ENCODE data around the gene DHX16. TPM values are rescaled to one million over a fixed set of nuclear protein-coding genes. Genes with fewer than 3 reads are reported as not detected.

DHX16 gene
- total and polyA plus RNA-seq, 2 of the 4 experiments (the other 2 are of a cell fraction) = 47.9 to 48.4 TPM

DNA sequence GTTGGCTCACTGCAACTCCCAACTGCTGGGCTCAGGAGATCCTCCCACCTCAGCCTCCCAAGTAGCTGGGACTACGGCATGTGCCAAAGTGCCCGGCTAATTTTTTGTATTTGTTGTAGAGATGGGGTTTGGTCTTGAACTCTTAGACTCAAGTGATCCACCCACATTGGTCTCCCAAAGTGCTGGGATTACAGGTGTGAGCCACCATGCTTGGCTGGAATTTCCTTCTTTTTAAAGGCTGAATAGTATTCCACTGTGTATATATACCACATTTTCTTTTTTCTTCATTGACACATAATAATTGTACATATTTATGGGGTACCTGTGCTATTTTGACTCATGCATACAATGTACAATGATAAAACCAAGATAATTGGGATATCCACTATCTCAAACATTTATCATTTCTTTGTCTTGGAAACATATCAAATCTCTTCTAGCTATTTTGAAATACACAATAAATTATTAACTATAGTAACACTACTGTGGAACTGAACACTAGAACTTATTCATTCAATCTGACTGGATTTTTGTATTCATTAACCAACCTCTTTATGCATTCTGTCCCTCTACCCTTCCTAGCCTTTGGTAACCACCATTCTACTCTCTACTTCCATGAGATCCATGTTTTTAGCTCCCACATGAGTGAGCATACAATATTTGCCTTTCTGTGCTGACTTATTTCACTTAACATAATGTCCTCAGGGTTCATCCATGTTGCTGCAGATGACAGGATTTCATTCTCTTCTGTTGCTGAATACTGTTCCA lies 36.5 kb upstream of the DHX16 start:
- no peak overlapping the region for H2BK5ac ChIP-seq (ENCODE audit: low read depth, low read length, poor library complexity, severe bottlenecking)
- H4K8ac ChIP-seq (ENCODE audit: low read depth in 2 of 2, low read length in 2 of 2) = no peak overlapping the region
- no peak overlapping the region for H3K9ac ChIP-seq (ENCODE audit: low read depth, low read length)
- no peaks in the 10 kb centered on the region; the same call in 1 of the 2 replicates for H3K9me1 ChIP-seq (ENCODE audit: insufficient read depth, low read length)
- H3K4me1 ChIP-seq (ENCODE audit: control insufficient read depth, insufficient read depth, low read length) = no peaks in the 10 kb centered on the region
- no peaks in the 10 kb centered on the region for H3K27me3 ChIP-seq (ENCODE audit: control insufficient read depth, insufficient read depth, low read length)
- TF ChIP-seq MAFK (IDR thresholded peaks at IDR 0.05; ENCODE audit: low read depth, low read length) = no peak
- TF ChIP-seq RCOR1 (IDR thresholded peaks at IDR 0.05; ENCODE audit: insufficient replicate concordance, low read length) = no peak
- TF ChIP-seq CEBPB (IDR thresholded peaks at IDR 0.05; ENCODE audit: low read depth, low read length) = no peak
- no peak for TF ChIP-seq RAD21 (IDR thresholded peaks at IDR 0.05; ENCODE audit: low read length)
- TF ChIP-seq, protein P1, sequence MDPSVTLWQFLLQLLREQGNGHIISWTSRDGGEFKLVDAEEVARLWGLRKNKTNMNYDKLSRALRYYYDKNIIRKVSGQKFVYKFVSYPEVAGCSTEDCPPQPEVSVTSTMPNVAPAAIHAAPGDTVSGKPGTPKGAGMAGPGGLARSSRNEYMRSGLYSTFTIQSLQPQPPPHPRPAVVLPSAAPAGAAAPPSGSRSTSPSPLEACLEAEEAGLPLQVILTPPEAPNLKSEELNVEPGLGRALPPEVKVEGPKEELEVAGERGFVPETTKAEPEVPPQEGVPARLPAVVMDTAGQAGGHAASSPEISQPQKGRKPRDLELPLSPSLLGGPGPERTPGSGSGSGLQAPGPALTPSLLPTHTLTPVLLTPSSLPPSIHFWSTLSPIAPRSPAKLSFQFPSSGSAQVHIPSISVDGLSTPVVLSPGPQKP (IDR thresholded peaks at IDR 0.05; ENCODE audit: borderline replicate concordance, low read depth, low read length) = no peak
- no peak for TF ChIP-seq POLR2A (IDR thresholded peaks at IDR 0.05; ENCODE audit: low read depth, low read length)
- TF ChIP-seq SMC3 (IDR thresholded peaks at IDR 0.05; ENCODE audit: low read depth, low read length) = no peak
- TF ChIP-seq, protein P2, sequence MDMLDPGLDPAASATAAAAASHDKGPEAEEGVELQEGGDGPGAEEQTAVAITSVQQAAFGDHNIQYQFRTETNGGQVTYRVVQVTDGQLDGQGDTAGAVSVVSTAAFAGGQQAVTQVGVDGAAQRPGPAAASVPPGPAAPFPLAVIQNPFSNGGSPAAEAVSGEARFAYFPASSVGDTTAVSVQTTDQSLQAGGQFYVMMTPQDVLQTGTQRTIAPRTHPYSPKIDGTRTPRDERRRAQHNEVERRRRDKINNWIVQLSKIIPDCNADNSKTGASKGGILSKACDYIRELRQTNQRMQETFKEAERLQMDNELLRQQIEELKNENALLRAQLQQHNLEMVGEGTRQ (IDR thresholded peaks at IDR 0.05; ENCODE audit: low read depth, low read length) = no peak
- no peak for TF ChIP-seq RFX5 (IDR thresholded peaks at IDR 0.05; ENCODE audit: low read depth, low read length)
- no peak for TF ChIP-seq NFE2L2 (IDR thresholded peaks at IDR 0.05; ENCODE audit: low read depth, low read length)
- TF ChIP-seq MAZ (IDR thresholded peaks at IDR 0.05; ENCODE audit: borderline replicate concordance, low read depth, low read length) = no peak
- TF ChIP-seq FOS (IDR thresholded peaks at IDR 0.05; ENCODE audit: low read depth, low read length) = no peak
- TF ChIP-seq, protein P3, sequence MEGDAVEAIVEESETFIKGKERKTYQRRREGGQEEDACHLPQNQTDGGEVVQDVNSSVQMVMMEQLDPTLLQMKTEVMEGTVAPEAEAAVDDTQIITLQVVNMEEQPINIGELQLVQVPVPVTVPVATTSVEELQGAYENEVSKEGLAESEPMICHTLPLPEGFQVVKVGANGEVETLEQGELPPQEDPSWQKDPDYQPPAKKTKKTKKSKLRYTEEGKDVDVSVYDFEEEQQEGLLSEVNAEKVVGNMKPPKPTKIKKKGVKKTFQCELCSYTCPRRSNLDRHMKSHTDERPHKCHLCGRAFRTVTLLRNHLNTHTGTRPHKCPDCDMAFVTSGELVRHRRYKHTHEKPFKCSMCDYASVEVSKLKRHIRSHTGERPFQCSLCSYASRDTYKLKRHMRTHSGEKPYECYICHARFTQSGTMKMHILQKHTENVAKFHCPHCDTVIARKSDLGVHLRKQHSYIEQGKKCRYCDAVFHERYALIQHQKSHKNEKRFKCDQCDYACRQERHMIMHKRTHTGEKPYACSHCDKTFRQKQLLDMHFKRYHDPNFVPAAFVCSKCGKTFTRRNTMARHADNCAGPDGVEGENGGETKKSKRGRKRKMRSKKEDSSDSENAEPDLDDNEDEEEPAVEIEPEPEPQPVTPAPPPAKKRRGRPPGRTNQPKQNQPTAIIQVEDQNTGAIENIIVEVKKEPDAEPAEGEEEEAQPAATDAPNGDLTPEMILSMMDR (conservative IDR thresholded peaks at IDR 0.05; ENCODE audit: low read depth, low read length) = no peak
- TF ChIP-seq MXI1 (IDR thresholded peaks at IDR 0.05; ENCODE audit: borderline replicate concordance, low read depth, low read length) = no peak
- no peak for TF ChIP-seq CHD1 (IDR thresholded peaks at IDR 0.05; ENCODE audit: low read depth, low read length)
- ChIA-PET POLR2A (ENCODE audit: unreplicated experiment) (no interaction called here), CTCF (interaction anchor here (0.5 kb wide), 1 partner anchor 197 kb away, joined by 3 read pairs; no protein-coding TSS in a partner anchor)
- peaks cover 0 to 4% of the 10 kb centered on the region in 2 experiments; a peak in 2 of 4 replicates for H3K79me1 ChIP-seq (ENCODE audit: low read depth in 1 of 2, low read length in 2 of 2)
- H2AK9ac ChIP-seq (replicated peaks; ENCODE audit: low read depth, low read length, poor library complexity) = no peak overlapping the region
- H3K27ac ChIP-seq (ENCODE audit: insufficient read depth, low read length) = no peak overlapping the region
- H3K4me2 ChIP-seq (ENCODE audit: low read depth, low read length) = no peak overlapping the region
- no peak overlapping the region for H2AFZ ChIP-seq (replicated peaks; ENCODE audit: low read length, poor library complexity)
- H2AK5ac ChIP-seq (ENCODE audit: low read depth, low read length) = no peak overlapping the region
- no peak overlapping the region for H3K14ac ChIP-seq (replicated peaks; ENCODE audit: low read depth, low read length)
- H2BK120ac ChIP-seq (ENCODE audit: low read depth, low read length) = no peak overlapping the region
- dilution Hi-C loops (cut with HindIII; ENCODE audit: low sequenced_read_pairs, unreplicated experiment) (no loop called here), intact Hi-C loops (cut with micrococcal nuclease) (no loop called here), in situ Hi-C loops (cut with MboI; ENCODE audit: low sequenced_read_pairs) (no loop called here)
- H3K23ac ChIP-seq (ENCODE audit: low read depth, low read length) = no peak overlapping the region
- H3K18ac ChIP-seq (ENCODE audit: low read depth, low read length) = no peak overlapping the region
- H4K20me1 ChIP-seq (ENCODE audit: insufficient read depth, low read length) = no peaks in the 10 kb centered on the region
- H3K4me3 ChIP-seq (ENCODE audit: insufficient read depth, low read depth, low read length) = no peak overlapping the region
- H2BK20ac ChIP-seq (ENCODE audit: low read depth, low read length) = no peak overlapping the region
- no peak overlapping the region for H4K91ac ChIP-seq (ENCODE audit: insufficient read depth, low read depth, low read length)
- ATAC-seq (ENCODE audit: low read depth) (no peak), DNase-seq (no peak)
- H3K4ac ChIP-seq (ENCODE audit: low read depth, low read length) = no peak overlapping the region
- H2BK15ac ChIP-seq (ENCODE audit: low read depth, low read length) = no peak overlapping the region
- no CpG with 5 or more reads among the region's 2 CpGs for WGBS, 2 experiments (ENCODE audit: extremely low coverage in 2 of 2, insufficient read length in 1 of 2)
- BruUV-seq (replicated peaks) = no TSS peak
- H4K5ac ChIP-seq (ENCODE audit: low read depth, low read length) = no peak overlapping the region
- no peak overlapping the region for H3K56ac ChIP-seq (ENCODE audit: extremely low read depth, insufficient read depth, low read length)
- no peaks in the 10 kb centered on the region for H3K9me3 ChIP-seq (ENCODE audit: control insufficient read depth, insufficient read depth, low read length)
- H3K36me3 ChIP-seq (ENCODE audit: control insufficient read depth, insufficient read depth, low read length) = peaks cover 40% of the 10 kb centered on the region

All from IMR-90 (cell line).